HCT116 (cell line): Measurements from ENCODE around the gene PGAP6. TPM values are rescaled to one million over a fixed set of nuclear protein-coding genes. Genes with fewer than 3 reads are reported as not detected.

Source experiments
- ATAC-seq: fragments of 200-7000 bp; cut with Tn5 transposase; 2 replicates; pipeline ENCODE4 v1.9.1; 2020; ENCODE audit warnings: mild to moderate bottlenecking, moderate library complexity
- BruUV-seq: library from RNA; stranded (reverse); fragments of 400-500 nt; replicated peaks from 2 replicates; lab custom pipeline; 2021; lab: Mats Ljungman, UMichigan
- CTCF ChIA-PET: fragments of 300-600 bp; sonication (Branson Sonifier 250); formaldehyde crosslinking; loops from one replicate; lab custom pipeline; 2021; ENCODE audit warnings: antibody characterized with exemption; lab: Charles Lee
- POLR2A ChIA-PET: fragments of 300-600, 350-600 bp; sonication (Branson Sonifier 250); formaldehyde crosslinking; loops from one replicate; lab custom pipeline; 2021; ENCODE audit warnings: antibody characterized with exemption; lab: Charles Lee
- RAD21 ChIA-PET, 2 experiments: fragments of 300-600 bp; sonication (Branson Sonifier 250); formaldehyde crosslinking; loops; one replicate each; lab custom pipeline; 2023; ENCODE audit warnings: low total read pairs in 2 of 2; ENCODE audit not compliant: uncharacterized antibody in 2 of 2, unreplicated experiment in 2 of 2, low non-redundant PET in 1 of 2; lab: Charles Lee
- DNase-seq: peaks from one replicate; pipeline ENCODE4 v3.0.0-alpha.2; 2010; ENCODE audit warnings: low read depth, low spot score
- H2AFZ ChIP-seq: fragments of 200-600 bp; shearing (Covaris generic), sonication (generic); 2 replicates; pipeline ENCODE4 v1.6.1; 2017; ENCODE audit warnings: low read depth, mixed run types, mixed read lengths, antibody characterized with exemption, low read length; ENCODE audit not compliant: poor library complexity, severe bottlenecking
- H3K27ac ChIP-seq: 2 replicates; pipeline ENCODE4 v1.5.1; 2012; ENCODE audit warnings: low read depth, low read length
- H3K27me3 ChIP-seq: fragments of 200-600 bp; sonication (generic); 2 replicates; pipeline ENCODE4 v1.6.1; 2016; ENCODE audit warnings: mixed run types, low read length, mixed read lengths; ENCODE audit not compliant: insufficient read depth
- H3K36me3 ChIP-seq, 2 experiments: fragments of 200-500 bp in 1 of 2; fragments of 200-600 bp in 1 of 2; sonication (Bioruptor generic) in 1 of 2; sonication (generic) in 1 of 2; 2 replicates each; pipeline versions ENCODE4 v1.5.1 to v1.6.1; 2014 to 2016; ENCODE audit warnings: low read length in 2 of 2, inconsistent platforms in 1 of 2, mixed read lengths in 1 of 2, mixed run types in 1 of 2; ENCODE audit not compliant: insufficient read depth in 2 of 2, control insufficient read depth in 1 of 2
- H3K4me1 ChIP-seq, 2 experiments: fragments of 200-600 bp in 1 of 2; sonication (generic) in 1 of 2; 2 replicates each; pipeline versions ENCODE4 v1.5.1 to v1.6.1; 2012 to 2017; ENCODE audit warnings: low read length in 2 of 2, inconsistent platforms in 1 of 2, mild to moderate bottlenecking in 1 of 2, mixed read lengths in 1 of 2, mixed run types in 1 of 2, moderate library complexity in 1 of 2; ENCODE audit not compliant: insufficient read depth in 2 of 2, control insufficient read depth in 1 of 2
- H3K4me2 ChIP-seq: fragments of 200-600 bp; sonication (generic); 2 replicates; pipeline ENCODE4 v1.6.1; 2017; ENCODE audit warnings: mixed run types, low read length, mixed read lengths
- H3K4me3 ChIP-seq, 2 experiments: fragments of 200-600 bp in 1 of 2; sonication (generic) in 1 of 2; replicated peaks in 1 of 2; 2 replicates each; pipeline ENCODE4 v1.5.1; 2011 to 2016; ENCODE audit warnings: low read length in 2 of 2, control low read depth in 1 of 2, low read depth in 1 of 2, mild to moderate bottlenecking in 1 of 2, mixed read lengths in 1 of 2, mixed run types in 1 of 2
- H3K79me2 ChIP-seq: fragments of 200-600 bp; sonication (generic); 2 replicates; pipeline ENCODE4 v1.6.1; 2017; ENCODE audit warnings: mild to moderate bottlenecking, mixed run types, low read length, moderate library complexity, mixed read lengths; ENCODE audit not compliant: insufficient read depth
- H3K9ac ChIP-seq: fragments of 200-600 bp; sonication (generic); 2 replicates; pipeline ENCODE4 v1.6.1; 2016; ENCODE audit warnings: low read length, mixed read lengths
- H3K9me2 ChIP-seq: fragments of 200-600 bp; sonication (generic), shearing (Covaris generic); 2 replicates; pipeline ENCODE4 v1.6.1; 2017; ENCODE audit warnings: mixed run types, mild to moderate bottlenecking, moderate library complexity; ENCODE audit not compliant: insufficient read depth
- H3K9me3 ChIP-seq, 2 experiments: fragments of 200-500 bp in 1 of 2; fragments of 200-600 bp in 1 of 2; sonication (Bioruptor generic) in 1 of 2; sonication (generic) in 1 of 2; 2 replicates each; pipeline ENCODE4 v1.6.1; 2014 to 2017; ENCODE audit warnings: low read length in 2 of 2, mixed read lengths in 2 of 2, inconsistent platforms in 1 of 2, low read depth in 1 of 2, mild to moderate bottlenecking in 1 of 2, mixed run types in 1 of 2, moderate library complexity in 1 of 2; ENCODE audit not compliant: control insufficient read depth in 1 of 2, insufficient read depth in 1 of 2
- H4K20me1 ChIP-seq: fragments of 200-600 bp; sonication (generic), shearing (Covaris generic); 2 replicates; pipeline ENCODE4 v1.6.1; 2017; ENCODE audit warnings: mixed run types, mild to moderate bottlenecking, moderate library complexity; ENCODE audit not compliant: insufficient read depth
- CBX3 ChIP-seq: IDR thresholded peaks from 2 replicates; pipeline ENCODE4 v1.6.1; 2012; ENCODE audit warnings: low read depth
- EGR1 ChIP-seq: IDR thresholded peaks from 2 replicates; pipeline ENCODE4 v1.6.1; 2012; ENCODE audit warnings: low read depth
- ELF1 ChIP-seq: IDR thresholded peaks from 2 replicates; pipeline ENCODE4 v1.6.1; 2012; ENCODE audit warnings: low read depth, borderline replicate concordance
- EZH2 ChIP-seq: fragments of 200-600 bp; sonication (generic); IDR thresholded peaks from 2 replicates; pipeline ENCODE4 v1.6.1; 2017; ENCODE audit warnings: antibody characterized with exemption, mixed run types
- EZH2phosphoT487 ChIP-seq: fragments of 200-600 bp; IDR thresholded peaks from 2 replicates; pipeline ENCODE4 v1.6.1; 2018; ENCODE audit warnings: antibody characterized with exemption, borderline replicate concordance
- FOSL1 ChIP-seq: IDR thresholded peaks from 2 replicates; pipeline ENCODE4 v1.6.1; 2012; ENCODE audit warnings: low read depth
- JUND ChIP-seq: IDR thresholded peaks from 2 replicates; pipeline ENCODE4 v1.6.1; 2012
- POLR2A ChIP-seq: IDR thresholded peaks from 2 replicates; pipeline ENCODE4 v1.7.0; 2011; ENCODE audit warnings: borderline replicate concordance; ENCODE audit not compliant: insufficient read depth, insufficient read length; ENCODE audit errors: extremely low read depth
- POLR2AphosphoS5 ChIP-seq: IDR thresholded peaks from 2 replicates; pipeline ENCODE4 v1.6.1; 2011; ENCODE audit warnings: mild to moderate bottlenecking, low read depth, low read length, moderate library complexity
- RAD21 ChIP-seq: IDR thresholded peaks from 2 replicates; pipeline ENCODE4 v1.6.1; 2012; ENCODE audit warnings: low read depth, mild to moderate bottlenecking
- SIN3A ChIP-seq: IDR thresholded peaks from 2 replicates; pipeline ENCODE4 v1.6.1; 2012; ENCODE audit warnings: low read depth
- SP1 ChIP-seq: IDR thresholded peaks from 2 replicates; pipeline ENCODE4 v1.6.1; 2012; ENCODE audit warnings: low read depth
- TCF7L2 ChIP-seq: IDR thresholded peaks from 2 replicates; pipeline ENCODE4 v1.7.0; 2011; ENCODE audit warnings: borderline replicate concordance, inconsistent platforms; ENCODE audit not compliant: insufficient read depth, insufficient read length; ENCODE audit errors: extremely low read depth
- YY1 ChIP-seq: IDR thresholded peaks from 2 replicates; pipeline ENCODE4 v1.6.1; 2011; ENCODE audit warnings: low read length, low read depth, moderate library complexity, mild to moderate bottlenecking; ENCODE audit not compliant: insufficient replicate concordance; ENCODE audit errors: extremely low read depth
- ZFX ChIP-seq: fragments of 450-650 bp; IDR thresholded peaks from 2 replicates; pipeline ENCODE4 v1.6.1; 2017
- intact Hi-C: fragments of 100-400 bp; cut with micrococcal nuclease; formaldehyde crosslinking; loops from 2 replicates; pipeline ENCODE4 v1.10.0; 2022
- total RNA-seq: library from RNA; stranded (reverse); gene quantifications from one replicate; pipeline ENCODE4 v1.2.1, GENCODE V29; 2021; ENCODE audit not compliant: unreplicated experiment
- TF ChIP-seq, protein P1 (sequence below), 3 experiments: fragments of 200-600 bp in 1 of 3; sonication (generic) in 1 of 3; IDR thresholded peaks in 2 of 3; conservative IDR thresholded peaks in 1 of 3; 2 replicates each; pipeline ENCODE4 v1.5.1; 2012 to 2017; ENCODE audit warnings: low read depth in 2 of 3, low read length in 2 of 3, antibody characterized with exemption in 1 of 3, borderline replicate concordance in 1 of 3, control low read depth in 1 of 3, mild to moderate bottlenecking in 1 of 3, mixed read lengths in 1 of 3, mixed run types in 1 of 3, moderate library complexity in 1 of 3; ENCODE audit not compliant: insufficient read depth in 1 of 3
- TF ChIP-seq, protein P2 (sequence below): IDR thresholded peaks from 2 replicates; pipeline ENCODE4 v1.6.1; 2012
- TF ChIP-seq, protein P3 (sequence below): IDR thresholded peaks from 2 replicates; pipeline ENCODE4 v1.6.1; 2012
- TF ChIP-seq, protein P4 (sequence below): IDR thresholded peaks from 2 replicates; pipeline ENCODE4 v1.6.1; 2011; ENCODE audit warnings: mild to moderate bottlenecking, low read length, moderate library complexity; ENCODE audit not compliant: insufficient replicate concordance; ENCODE audit errors: extremely low read depth

PGAP6 gene
- total RNA-seq, 1 experiment from 2014 or later = 35.4 TPM

DNA sequence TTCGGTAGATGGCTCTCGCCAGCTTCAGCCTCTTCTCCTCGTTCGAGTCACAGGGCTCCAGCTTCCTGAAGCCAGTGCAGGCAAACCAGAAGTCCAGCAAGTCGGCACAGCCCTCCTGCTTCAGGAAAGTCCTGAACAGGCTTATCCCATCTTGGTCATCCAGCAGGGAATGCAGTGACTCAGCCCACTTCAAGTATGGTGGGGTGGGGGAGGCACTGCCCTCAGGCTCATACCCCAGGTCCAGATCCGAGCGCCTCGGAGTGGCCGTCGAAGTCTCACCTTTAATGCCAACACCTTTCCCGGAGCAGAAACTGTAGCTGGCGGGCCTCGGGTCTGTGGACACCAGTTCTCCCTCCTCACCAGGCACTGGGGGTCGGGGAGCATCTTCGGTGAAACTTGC lies 35.2 kb downstream of the PGAP6 start:
- POLR2A ChIA-PET = no interaction called here
- no peak for DNase-seq
- intact Hi-C loops = no loop called here

More for the DNA sequence above, 35.2 kb downstream of the PGAP6 start:
- ATAC-seq = no peak
- Histone ChIP-seq H3K79me2 (peaks cover 88% of the 10 kb centered on the region), H3K9ac (no peak overlapping the region), H3K4me2 (no peak overlapping the region), H3K9me3 (no peaks in the 10 kb centered on the region), H3K27me3 (no peaks in the 10 kb centered on the region), H3K9me2 (no peaks in the 10 kb centered on the region), H4K20me1 (no peaks in the 10 kb centered on the region), H3K27ac (no peak overlapping the region), H2AFZ (no peak overlapping the region), H3K4me1 (no peaks in the 10 kb centered on the region), H3K36me3 (peaks cover 0 to 11% of the 10 kb centered on the region in 2 experiments; a peak in 1 of 4 replicates), H3K4me3 (no peak overlapping the region)
- CTCF ChIA-PET = no interaction called here
- RAD21 ChIA-PET = no interaction called here
- BruUV-seq = no TSS peak
- TF ChIP-seq POLR2A (no peak), EGR1 (no peak), JUND (no peak), RAD21 (no peak), SIN3A (no peak), CBX3 (no peak), EZH2phosphoT487 (no peak), POLR2AphosphoS5 (no peak), SP1 (no peak), YY1 (no peak), EZH2 (no peak), ZFX (no peak), TCF7L2 (no peak), ELF1 (no peak), FOSL1 (no peak)
- TF ChIP-seq, protein P1, sequence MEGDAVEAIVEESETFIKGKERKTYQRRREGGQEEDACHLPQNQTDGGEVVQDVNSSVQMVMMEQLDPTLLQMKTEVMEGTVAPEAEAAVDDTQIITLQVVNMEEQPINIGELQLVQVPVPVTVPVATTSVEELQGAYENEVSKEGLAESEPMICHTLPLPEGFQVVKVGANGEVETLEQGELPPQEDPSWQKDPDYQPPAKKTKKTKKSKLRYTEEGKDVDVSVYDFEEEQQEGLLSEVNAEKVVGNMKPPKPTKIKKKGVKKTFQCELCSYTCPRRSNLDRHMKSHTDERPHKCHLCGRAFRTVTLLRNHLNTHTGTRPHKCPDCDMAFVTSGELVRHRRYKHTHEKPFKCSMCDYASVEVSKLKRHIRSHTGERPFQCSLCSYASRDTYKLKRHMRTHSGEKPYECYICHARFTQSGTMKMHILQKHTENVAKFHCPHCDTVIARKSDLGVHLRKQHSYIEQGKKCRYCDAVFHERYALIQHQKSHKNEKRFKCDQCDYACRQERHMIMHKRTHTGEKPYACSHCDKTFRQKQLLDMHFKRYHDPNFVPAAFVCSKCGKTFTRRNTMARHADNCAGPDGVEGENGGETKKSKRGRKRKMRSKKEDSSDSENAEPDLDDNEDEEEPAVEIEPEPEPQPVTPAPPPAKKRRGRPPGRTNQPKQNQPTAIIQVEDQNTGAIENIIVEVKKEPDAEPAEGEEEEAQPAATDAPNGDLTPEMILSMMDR (IDR thresholded peaks at IDR 0.05 in 2 of 3, conservative IDR thresholded peaks at IDR 0.05 in 1 of 3; ENCODE audit: borderline replicate concordance in 1 of 3, insufficient read depth in 1 of 3, low read depth in 2 of 3, low read length in 2 of 3) = no peak
- TF ChIP-seq, protein P2, sequence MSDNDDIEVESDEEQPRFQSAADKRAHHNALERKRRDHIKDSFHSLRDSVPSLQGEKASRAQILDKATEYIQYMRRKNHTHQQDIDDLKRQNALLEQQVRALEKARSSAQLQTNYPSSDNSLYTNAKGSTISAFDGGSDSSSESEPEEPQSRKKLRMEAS = no peak
- TF ChIP-seq, protein P3, sequence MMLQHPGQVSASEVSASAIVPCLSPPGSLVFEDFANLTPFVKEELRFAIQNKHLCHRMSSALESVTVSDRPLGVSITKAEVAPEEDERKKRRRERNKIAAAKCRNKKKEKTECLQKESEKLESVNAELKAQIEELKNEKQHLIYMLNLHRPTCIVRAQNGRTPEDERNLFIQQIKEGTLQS = no peak
- TF ChIP-seq, protein P4, sequence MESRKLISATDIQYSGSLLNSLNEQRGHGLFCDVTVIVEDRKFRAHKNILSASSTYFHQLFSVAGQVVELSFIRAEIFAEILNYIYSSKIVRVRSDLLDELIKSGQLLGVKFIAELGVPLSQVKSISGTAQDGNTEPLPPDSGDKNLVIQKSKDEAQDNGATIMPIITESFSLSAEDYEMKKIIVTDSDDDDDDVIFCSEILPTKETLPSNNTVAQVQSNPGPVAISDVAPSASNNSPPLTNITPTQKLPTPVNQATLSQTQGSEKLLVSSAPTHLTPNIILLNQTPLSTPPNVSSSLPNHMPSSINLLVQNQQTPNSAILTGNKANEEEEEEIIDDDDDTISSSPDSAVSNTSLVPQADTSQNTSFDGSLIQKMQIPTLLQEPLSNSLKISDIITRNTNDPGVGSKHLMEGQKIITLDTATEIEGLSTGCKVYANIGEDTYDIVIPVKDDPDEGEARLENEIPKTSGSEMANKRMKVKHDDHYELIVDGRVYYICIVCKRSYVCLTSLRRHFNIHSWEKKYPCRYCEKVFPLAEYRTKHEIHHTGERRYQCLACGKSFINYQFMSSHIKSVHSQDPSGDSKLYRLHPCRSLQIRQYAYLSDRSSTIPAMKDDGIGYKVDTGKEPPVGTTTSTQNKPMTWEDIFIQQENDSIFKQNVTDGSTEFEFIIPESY = no peak
